RWPE1 (cell line): ENCODE measurements around the gene LMX1B.

Experiments used
- CTCF ChIA-PET: fragments of 350-600 bp; sonication (Branson Sonifier 250); formaldehyde crosslinking; extraction: SDS; loops from one replicate; lab custom pipeline; 2021; lab: Yijun Ruan, JAX
- POLR2A ChIA-PET: fragments of 400-600 bp; formaldehyde crosslinking; extraction: SDS; loops from one replicate; lab custom pipeline; 2020; ENCODE audit warnings: antibody characterized with exemption; ENCODE audit not compliant: low non-redundant PET; lab: Yijun Ruan, JAX
- DNase-seq: peaks from one replicate; pipeline ENCODE4 v3.0.0; 2012; ENCODE audit warnings: low spot score
- H3K27ac ChIP-seq: fragments of 450-650 bp; 2 replicates; pipeline ENCODE4 v1.5.1; 2017
- TF ChIP-seq, protein P1 (sequence below): fragments of 450-650 bp; conservative IDR thresholded peaks from 2 replicates; pipeline ENCODE4 v1.5.1; 2017; ENCODE audit warnings: low read depth, mild to moderate bottlenecking

LMX1B gene

DNA sequence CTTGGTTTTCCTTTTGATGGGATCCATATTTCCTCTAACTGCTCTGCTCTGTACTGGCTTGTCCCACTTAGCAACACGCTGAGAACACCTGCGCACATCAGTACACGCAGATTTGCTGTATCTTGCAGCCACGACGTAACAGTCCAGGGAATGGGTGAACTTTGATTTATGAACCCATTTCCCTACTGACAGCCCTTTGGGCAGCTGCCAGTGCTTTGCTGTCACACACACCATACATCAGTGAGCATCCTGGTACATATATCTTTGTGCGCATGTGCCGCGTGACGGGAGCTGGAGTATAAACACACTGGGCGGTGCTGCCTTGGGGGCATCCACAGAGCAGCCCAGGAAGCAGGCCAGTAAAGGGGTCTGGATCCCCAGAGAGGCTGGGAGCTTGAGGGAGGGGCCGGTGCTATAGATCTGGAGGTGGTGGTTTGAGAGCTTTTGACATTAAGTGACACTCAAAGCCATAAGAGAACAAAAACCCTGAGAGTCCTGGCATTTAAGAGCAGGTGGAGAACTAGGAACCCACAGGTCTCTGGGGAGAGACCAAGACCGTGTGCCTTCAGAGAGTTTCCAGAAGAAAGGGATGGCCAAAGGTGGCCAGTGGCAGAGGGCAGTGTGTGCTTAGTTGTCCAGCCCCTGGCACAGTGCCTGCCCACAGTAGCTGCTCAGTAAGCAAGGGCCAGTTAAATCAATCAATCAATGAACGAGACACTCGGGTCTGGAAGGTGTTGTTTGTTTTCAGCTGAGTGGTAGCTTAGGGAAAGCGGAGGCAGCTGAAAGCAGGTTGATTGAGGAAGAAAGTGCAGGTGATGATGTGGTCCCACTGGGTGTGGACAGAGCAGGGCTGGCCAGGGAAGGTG, 53.7 kb downstream of the LMX1B start:
- ChIA-PET CTCF (interaction anchor here (0.6 to 1.6 kb wide), 5 partner anchors 15 to 1006 kb away, joined by 3 to 10 read pairs (median 4); no protein-coding TSS in a partner anchor), POLR2A (interaction anchor here (0.5 kb wide), 1 partner anchor 60 kb away, joined by 3 read pairs; no protein-coding TSS in a partner anchor)
- TF ChIP-seq, protein P1, sequence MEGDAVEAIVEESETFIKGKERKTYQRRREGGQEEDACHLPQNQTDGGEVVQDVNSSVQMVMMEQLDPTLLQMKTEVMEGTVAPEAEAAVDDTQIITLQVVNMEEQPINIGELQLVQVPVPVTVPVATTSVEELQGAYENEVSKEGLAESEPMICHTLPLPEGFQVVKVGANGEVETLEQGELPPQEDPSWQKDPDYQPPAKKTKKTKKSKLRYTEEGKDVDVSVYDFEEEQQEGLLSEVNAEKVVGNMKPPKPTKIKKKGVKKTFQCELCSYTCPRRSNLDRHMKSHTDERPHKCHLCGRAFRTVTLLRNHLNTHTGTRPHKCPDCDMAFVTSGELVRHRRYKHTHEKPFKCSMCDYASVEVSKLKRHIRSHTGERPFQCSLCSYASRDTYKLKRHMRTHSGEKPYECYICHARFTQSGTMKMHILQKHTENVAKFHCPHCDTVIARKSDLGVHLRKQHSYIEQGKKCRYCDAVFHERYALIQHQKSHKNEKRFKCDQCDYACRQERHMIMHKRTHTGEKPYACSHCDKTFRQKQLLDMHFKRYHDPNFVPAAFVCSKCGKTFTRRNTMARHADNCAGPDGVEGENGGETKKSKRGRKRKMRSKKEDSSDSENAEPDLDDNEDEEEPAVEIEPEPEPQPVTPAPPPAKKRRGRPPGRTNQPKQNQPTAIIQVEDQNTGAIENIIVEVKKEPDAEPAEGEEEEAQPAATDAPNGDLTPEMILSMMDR = no peak
- no peak overlapping the region for H3K27ac ChIP-seq
- no peak for DNase-seq

DNA sequence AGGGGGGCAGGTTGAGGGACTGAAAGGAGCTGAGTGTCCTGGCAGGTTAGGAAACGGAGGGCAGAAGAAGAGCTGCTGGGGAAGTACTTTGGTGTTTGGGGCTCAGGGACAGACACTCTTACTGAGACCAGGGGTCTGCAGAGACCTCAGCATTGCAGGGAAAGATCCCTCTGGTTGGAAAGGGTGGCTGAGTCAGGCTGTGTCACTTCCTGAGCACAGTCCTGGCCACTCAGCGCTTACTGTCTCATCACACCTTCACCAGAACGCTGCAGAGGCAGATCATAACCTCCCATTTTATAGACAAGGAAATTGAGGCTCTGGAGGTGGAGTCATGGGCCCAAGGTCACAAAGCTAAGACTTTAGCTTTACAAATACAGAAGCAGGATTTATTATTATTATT, 54.3 kb downstream of the LMX1B start:
- POLR2A ChIA-PET = interaction anchor here (0.5 kb wide), 1 partner anchor 59 kb away, joined by 3 read pairs; no protein-coding TSS in a partner anchor
- H3K27ac ChIP-seq = no peak overlapping the region
- DNase-seq = no peak
- CTCF ChIA-PET = interaction anchor here (0.6 to 1.6 kb wide), 5 partner anchors 16 to 1007 kb away, joined by 3 to 10 read pairs (median 4); no protein-coding TSS in a partner anchor
- TF ChIP-seq, protein P1 = no peak

DNA sequence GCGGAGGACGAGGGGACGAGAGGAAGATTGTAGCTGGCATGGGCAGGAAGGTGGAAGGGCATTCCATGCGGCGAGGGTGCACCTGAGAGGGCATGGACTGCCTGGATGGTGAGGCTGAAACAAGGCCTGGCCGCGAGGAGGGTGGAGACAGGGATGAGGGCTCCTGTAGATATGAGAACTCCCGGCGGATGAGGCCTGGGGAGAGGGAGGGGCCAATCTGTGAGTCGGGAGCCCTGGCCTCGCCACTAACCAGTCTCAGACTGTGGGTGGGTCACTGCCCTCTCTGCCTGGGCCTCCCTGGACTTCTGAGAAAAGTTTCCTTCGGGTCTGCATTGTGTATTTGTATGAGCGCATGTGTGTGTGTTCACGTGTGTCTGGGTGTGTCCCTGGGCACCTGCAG, 55.4 kb downstream of the LMX1B start:
- TF ChIP-seq, protein P1 = no peak
- POLR2A ChIA-PET = no interaction called here
- CTCF ChIA-PET = no interaction called here
- no peak overlapping the region for H3K27ac ChIP-seq
- no peak for DNase-seq

DNA sequence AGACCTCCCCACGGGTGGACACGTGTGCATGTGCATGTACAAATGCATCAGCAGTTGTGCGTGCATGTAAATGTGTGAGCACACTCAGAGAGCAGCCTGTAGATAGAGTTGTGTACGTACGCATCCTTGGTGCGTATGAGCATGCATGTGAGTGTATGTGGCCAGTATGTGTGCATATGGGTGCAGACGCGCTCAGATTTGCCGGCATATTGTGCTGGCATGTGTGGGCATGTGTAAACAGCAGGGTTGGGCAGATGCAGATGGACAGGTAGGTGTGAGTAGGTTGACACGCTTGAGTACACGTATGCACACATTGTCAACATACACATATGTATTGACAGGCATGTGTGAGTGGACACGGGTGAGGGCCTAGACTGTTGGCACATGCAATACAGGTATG, 56.5 kb downstream of the LMX1B start:
- CTCF ChIA-PET = interaction anchor here (1.2 to 4.0 kb wide), 2 partner anchors 20 to 38 kb away, joined by 3 to 20 read pairs; no protein-coding TSS in a partner anchor

DNA sequence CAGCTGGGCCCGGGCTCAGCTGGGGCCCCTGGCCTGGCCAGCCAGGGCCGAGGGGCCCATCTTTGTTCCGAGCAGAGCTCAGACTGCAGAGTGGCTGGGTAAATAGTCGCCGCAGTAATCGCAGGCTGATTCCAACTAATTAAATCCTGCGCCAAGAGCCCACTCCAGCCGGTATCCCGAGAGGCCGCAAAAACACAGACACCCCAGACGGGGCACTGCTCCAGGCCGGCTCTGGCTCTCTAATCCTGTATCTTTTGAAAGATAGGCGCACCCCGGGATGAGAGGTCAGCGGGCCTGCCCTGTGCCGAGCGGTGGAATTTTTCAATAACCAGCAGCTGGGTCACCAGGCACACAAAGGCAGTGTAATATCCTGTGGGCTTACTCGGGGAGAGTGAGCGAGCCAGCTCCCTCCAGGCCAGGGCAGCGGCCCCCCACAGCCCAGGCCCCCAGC, 57.7 kb downstream of the LMX1B start:
- TF ChIP-seq, protein P1 = no peak
- no peak for DNase-seq
- no peak overlapping the region for H3K27ac ChIP-seq
- POLR2A ChIA-PET = no interaction called here
- CTCF ChIA-PET = interaction anchor here (0.5 to 4.0 kb wide), 4 partner anchors 19 to 61 kb away, joined by 3 to 20 read pairs (median 3); no protein-coding TSS in a partner anchor

More for the DNA sequence above, 56.5 kb downstream of the LMX1B start:
- DNase-seq = no peak
- TF ChIP-seq, protein P1 = no peak
- POLR2A ChIA-PET = no interaction called here
- no peak overlapping the region for H3K27ac ChIP-seq

DNA sequence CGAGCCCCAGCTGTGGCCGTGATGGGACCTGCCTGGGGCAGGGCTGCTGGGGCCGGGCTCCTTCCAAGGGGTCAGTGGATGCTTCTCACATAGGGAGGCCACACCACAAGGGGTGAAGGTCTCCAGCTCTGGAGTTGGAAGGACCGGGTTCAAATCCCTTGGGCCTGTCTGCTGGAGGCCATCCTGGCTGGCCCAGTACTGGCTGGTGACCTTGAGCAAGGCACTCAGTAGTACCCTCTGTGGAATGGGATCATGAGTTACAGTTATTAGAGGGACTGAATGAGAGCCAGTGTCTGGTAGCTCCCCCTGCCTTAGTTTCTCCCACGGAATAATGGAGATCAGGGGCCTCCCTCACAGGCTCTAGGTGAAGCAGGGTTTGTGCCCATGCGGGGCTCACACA, 58.3 kb downstream of the LMX1B start:
- H3K27ac ChIP-seq = no peak overlapping the region
- TF ChIP-seq, protein P1 = no peak
- ChIA-PET CTCF (interaction anchor here (0.5 to 4.0 kb wide), 4 partner anchors 18 to 82 kb away, joined by 3 to 20 read pairs (median 4); no protein-coding TSS in a partner anchor), POLR2A (no interaction called here)
- no peak for DNase-seq
